HG02642 (cell line): Measurements from ENCODE around the gene AIFM1.
A peak's percentile ranks its signal among the peaks of the same experiment; 100 is the strongest.

Experiments
- ATAC-seq: cut with Tn5 transposase; IDR thresholded peaks from one replicate; pipeline ENCODE4 v1.9.1; 2021; ENCODE audit warnings: mild to moderate bottlenecking; ENCODE audit not compliant: unreplicated experiment, poor library complexity

The AIFM1 gene

DNA sequence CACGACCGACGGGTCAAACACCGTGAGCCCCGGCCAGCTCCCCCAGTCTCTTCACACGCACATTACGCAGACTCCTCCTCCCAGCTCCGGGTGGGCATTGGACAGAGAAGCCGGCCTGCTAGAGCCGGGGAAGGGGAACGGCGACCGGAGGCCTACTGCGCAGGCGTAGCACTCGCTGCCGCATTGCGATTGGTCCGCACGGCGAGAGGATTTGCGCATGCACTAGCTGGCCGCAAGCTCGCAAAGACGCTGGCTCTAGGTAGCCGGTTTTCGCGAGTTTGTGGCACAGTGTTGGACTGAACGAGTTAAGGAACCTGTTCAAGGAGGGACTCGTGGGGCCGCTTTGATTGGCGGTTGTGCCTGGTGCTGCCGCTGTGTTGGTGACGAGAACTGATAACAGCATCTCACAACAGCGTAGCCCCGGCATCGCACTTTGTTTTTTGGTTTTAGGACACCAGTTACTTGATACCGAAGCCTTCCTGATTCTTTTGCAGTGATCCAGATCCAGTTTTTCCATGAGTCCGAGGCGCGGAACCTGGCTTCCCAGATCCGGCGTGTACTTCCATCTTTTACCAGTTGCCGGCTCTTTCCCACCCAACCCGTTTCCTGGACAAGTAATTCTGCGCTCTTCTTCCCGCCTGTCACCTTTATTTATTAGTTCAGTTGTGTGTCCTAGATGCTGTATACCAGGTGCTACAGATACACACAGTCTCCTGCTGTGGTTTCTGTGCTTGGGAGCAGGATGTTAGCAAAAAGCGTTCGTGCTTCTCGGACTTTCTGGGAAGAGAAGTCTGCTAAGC, at the start of gene AIFM1:
Gene AIFM1, minus strand, starts transcription at position 139 of the 800 bp plus-strand sequence. CDS start 185 bp downstream, outside the sequence.
- ATAC-seq = peak; percentile 95

DNA sequence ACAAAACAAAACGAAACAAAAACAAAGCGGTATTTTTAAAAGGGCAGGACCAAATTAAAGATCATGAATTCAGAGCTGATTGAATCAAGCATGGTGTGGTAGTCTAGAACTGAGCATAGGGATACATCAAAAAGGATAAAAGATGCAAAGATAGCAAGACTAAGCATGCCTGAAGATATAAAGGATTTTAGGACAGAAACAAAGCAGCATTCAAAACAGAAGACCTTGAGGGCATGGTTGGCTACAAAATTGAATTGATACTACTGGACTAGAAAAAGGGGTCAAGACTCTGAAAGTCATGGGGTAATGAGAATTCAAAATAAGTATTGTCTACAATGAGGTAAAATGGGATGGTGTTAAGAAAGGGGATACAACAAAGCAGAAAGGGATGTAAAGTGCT, 47.7 kb upstream of the AIFM1 start:
- ATAC-seq = no peak

GRCh38 chrX:130212371-130212770, 46.7 kb upstream of the AIFM1 start:
- ATAC-seq = no peak

DNA sequence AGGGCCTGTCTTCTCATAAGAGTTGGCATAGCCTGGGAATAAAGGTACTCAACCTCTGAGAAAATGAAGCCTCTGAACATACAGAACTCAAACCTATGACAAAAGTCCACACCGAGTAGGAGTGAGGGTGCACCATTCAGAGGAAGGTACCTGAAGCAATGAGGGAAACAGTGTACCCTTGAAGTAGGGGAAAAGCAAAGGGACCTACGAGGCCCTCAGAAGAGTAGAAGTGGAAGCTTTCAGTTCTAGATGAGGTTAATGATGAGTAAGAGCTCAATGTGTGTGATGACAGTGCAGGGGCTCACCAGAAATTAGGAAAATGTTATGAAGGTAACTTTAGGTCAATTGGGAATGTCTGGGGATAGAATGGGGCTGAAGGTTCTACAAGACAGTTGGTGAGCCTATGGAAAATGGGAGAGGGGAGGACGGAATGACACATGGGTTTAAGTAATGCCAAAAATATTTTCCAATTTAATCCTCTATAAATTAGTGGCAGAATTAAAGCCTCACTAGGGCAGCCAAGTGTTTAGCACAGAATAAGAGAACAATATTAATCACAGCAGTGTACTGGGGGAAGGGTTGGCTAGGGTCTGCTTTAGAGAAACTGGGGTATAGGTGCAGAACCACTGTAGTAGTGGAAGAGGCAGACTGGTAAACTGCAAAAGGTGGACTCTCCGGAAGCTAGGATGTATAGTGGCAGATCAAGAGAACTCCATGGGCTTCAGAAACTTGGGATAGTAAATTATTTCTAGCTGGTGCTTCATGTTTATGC, 46.0 kb upstream of the AIFM1 start:
- ATAC-seq = no peak

- no peak for ATAC-seq
Observed at GRCh38 chrX:130204647-130205046, 39.0 kb upstream of the AIFM1 start.

GRCh38 chrX:130197464-130197863, 31.8 kb upstream of the AIFM1 start:
- no peak for ATAC-seq

DNA sequence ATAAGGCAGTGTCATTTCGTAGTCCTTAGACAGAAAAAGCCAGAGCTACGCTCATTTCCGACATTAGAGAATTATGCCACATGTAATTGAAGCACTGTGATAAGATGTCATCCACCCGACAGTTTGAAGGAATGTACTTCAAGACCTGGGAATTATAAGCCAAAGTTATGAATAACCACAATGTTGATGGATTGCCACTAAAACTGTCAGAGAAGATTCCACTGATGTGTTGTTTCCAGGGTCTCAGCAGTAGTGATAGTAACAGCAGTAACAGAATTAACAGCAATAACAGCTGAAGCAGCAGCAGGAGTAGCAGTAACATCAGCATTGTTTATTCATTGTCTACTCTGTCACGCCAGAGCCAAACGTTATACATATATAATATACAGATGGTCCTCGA, 30.8 kb upstream of the AIFM1 start:
- ATAC-seq = no peak

DNA sequence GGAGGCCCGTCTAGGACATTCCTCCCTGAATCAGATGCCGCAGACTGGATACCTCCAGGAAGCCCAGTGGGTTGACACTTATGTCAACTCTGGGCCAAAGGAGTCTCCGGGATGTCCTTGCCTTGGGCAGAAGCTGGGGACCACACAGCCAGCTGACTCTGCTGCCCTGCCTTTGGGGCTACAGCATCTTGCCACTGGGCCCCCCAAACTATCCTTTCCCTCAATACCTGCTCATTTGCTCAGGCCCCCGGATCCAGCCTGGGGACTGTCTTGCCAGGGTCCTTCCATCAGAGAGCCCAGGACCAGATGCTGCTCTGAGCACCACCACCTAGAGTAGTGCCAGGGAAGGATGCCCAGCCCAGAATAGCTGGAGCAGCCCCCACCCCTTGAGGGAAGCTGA, 25.2 kb upstream of the AIFM1 start:
- no peak for ATAC-seq

GRCh38 chrX:130186651-130187050, 21.0 kb upstream of the AIFM1 start:
- ATAC-seq = no peak

- no peak for ATAC-seq
Observed at GRCh38 chrX:130184857-130185256, 19.2 kb upstream of the AIFM1 start.

DNA sequence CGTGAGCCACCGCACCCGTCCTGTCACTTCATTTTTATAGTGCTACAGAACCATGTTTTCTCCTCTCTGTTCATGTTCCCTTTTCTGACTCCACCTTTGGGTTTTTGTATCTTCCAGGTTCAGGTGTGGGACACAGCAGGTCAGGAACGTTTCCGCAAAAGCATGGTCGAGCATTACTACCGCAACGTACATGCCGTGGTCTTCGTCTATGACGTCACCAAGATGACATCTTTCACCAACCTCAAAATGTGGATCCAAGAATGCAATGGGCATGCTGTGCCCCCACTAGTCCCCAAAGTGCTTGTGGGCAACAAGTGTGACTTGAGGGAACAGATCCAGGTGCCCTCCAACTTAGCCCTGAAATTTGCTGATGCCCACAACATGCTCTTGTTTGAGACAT, 18.5 kb upstream of the AIFM1 start:
- no peak for ATAC-seq

DNA sequence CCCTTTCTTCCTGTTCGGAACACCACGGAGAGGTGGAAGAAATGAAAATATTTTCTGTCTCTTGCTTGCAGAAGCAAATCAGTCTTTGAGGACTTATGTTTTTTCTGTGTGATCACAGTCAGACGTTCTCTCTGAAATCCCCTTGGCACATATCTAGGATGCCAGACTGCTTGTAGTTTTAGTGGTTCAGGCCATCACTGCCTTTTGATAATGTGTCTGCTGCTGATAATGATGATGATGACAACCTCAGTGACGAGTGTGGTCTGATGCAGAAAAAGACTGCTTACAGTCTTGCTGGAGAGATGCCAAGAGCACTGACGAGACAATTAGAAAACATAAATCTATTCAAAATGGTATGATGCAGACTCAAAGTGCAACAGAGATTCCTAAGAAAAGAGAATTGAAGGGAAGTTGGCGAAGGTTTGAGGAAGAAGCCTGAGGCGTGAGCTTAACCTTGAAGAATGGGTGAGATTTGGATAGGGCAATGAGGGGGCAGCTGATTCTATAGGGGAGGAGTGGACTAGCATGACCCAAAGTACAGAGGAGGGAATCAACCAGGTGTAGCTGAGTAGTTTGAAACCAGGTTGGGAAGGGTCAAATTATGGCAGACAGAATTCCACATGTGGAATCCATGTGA, 14.1 kb upstream of the AIFM1 start:
- ATAC-seq = no peak

DNA sequence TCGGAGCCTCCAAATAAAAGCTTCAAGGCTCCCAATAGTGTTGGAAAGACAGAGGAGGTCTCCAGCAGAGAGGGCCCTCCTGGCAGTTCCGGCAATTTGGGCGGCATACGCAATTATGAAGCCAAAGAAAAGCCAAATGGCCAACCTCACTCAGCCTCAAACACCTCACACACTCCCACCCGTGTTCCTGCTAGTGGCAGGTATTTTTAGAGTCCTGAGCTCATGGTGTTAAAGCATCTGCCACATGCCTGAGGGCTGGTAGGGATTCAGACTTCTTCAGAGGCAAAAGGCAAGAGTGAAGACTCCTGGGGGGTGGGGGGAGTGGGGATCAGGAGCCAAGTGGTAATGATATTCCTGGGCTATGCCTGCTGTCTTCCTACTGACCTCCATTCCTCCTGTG, 13.5 kb upstream of the AIFM1 start:
- ATAC-seq = no peak

- no peak for ATAC-seq
Observed at GRCh38 chrX:130176942-130177341, 11.3 kb upstream of the AIFM1 start.

DNA sequence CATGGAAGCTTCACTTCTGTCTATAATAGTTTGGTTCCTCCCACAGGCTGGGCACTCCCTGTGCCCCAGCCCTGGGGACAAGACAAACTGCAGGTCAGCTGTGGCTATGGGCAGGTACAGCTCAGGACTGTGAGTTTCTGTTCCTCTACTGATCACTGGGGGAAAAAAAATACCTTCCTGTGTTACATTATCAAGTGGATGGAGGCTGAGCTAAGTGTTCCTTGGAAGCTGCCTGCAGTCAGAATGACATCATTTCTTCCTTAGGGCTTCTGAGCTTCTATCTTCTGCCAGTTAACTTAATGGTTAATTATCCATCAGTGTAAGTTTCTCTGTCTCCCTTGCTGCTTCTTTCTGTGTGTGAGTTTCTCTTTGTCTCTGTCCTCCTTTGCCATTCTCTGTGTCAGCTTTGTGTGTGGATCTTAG, 10.7 kb upstream of the AIFM1 start:
- ATAC-seq = peak; percentile 81

DNA sequence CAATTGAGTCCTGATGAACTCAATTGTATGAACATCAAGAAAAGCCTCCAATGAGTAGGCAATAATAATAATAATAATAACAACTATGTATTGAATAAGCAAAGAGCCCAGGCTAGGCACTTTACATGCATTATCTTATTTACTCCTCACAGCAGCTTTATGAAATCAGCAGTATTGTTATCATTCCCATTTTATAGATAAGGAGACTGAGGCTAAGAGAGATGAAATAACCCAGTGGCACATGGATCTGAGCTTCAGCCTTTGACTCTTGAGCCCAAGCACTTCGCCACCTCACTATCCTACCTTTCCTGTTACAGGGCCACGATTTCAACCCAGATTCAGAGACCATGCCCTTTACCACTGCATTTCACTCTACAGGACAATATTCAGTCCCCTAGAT, 9.3 kb upstream of the AIFM1 start:
- no peak for ATAC-seq

DNA sequence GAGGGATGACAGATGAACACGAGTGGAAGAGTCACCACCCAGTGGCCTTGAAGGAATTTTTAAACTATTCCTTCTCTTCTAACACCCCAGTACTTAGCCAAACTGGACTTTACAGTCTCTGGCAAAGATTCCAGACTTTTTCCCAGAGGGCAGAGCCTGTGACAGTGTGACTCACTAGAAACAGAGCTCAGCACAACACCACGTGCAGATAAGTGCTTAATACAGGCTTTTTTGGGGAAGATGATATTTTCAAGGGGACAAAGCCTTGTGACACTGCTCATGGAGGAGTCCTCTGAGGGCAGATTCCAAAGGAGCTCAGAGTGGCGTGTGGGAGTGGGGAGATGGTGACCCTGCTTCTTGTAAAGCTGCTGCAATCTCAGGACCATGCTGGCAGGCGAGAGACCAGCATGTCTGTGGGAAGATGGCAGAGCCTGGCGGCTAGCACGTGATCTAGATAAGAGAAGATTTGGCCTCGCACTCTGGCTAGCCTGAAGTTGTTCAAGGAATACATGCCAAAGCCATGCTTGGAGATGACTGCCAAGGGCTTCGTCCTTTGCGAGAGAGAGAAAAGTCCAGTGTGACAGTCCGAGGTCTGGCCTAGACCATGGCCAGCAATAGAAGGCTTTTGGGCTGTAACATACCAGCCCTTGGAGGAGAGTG, 8.5 kb upstream of the AIFM1 start:
- no peak for ATAC-seq

GRCh38 chrX:130173190-130173895, 7.7 kb upstream of the AIFM1 start:
- ATAC-seq = peak; percentile 40

DNA sequence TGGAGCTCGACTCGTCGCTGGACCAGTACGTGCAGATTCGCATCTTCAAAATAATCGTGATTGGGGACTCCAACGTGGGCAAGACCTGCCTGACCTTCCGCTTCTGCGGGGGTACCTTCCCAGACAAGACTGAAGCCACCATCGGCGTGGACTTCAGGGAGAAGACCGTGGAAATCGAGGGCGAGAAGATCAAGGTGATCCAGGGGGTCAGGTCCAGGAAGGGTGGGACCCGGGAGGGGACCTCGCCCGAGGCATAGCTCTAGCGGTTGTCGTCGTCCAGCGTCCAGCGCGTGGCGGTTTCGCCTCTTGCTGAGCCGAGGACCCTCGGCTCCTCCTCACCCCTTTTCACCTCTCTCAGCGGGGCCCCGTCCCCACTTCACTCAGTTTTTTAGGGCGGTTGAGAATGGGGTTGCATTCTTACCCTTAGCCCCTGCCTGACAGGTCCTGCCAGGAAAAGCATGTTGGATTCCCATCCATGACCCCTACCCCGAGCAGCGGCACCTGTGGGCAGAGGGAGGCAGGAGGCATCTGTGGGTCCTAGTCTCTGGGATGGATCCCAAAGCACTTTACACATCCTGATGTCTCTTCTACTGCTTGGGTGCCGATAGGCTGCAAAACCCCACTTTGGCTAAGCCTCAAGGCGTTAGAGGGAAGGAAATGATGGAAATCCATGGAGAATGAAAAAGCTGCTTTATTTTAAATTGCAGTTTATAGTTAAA, 6.6 kb upstream of the AIFM1 start:
- ATAC-seq = no peak
